K562 (cell line): Measurements from ENCODE around the gene AUNIP. TPM values are rescaled to one million over a fixed set of nuclear protein-coding genes. Genes with fewer than 3 reads are reported as not detected.
A peak's percentile ranks its signal among the peaks of the same experiment; 100 is the strongest.

ENCODE experiments used
- ATAC-seq: fragments of 200-7000 bp; cut with Tn5 transposase; 3 replicates; pipeline ENCODE4 v1.9.1; 2020; ENCODE audit warnings: moderate library complexity
- BruUV-seq: library from RNA; stranded (reverse); fragments of 400-500 nt; replicated peaks from 2 replicates; lab custom pipeline; 2021; lab: Mats Ljungman, UMichigan
- CTCF ChIA-PET: fragments of 300-600 bp; formaldehyde crosslinking; extraction: SDS; loops from one replicate; lab custom pipeline; 2021; ENCODE audit warnings: low intra/inter-chr PET ratio; lab: Yijun Ruan, JAX
- POLR2A ChIA-PET: fragments of 300-600, 350-650 bp; sonication (Branson Sonifier 250); formaldehyde crosslinking; extraction: SDS; loops from one replicate; lab custom pipeline; 2021; ENCODE audit warnings: antibody characterized with exemption, inconsistent platforms; lab: Yijun Ruan, JAX
- DNase-seq, 4 experiments: peaks; one replicate each; pipeline versions ENCODE4 v3.0.0 to v3.0.0-alpha.2; 2011 to 2018; ENCODE audit warnings: low spot score in 3 of 4, mixed read lengths in 3 of 4; ENCODE audit errors: extremely low read depth in 1 of 4
- FAIRE-seq: peaks from 2 replicates; lab custom pipeline; 2011; peaks lifted over from hg19 to GRCh38; lab: Jason Lieb, UNC
- H2AFZ ChIP-seq: 2 replicates; pipeline ENCODE4 v1.6.0; 2011; ENCODE audit warnings: low read depth, low read length, control low read depth, inconsistent platforms
- H3K27ac ChIP-seq: fragments of 200-600 bp; 3 replicates; pipeline ENCODE4 v1.8.0; 2011; ENCODE audit warnings: low read depth, mild to moderate bottlenecking, control low read depth, inconsistent platforms, low read length, moderate library complexity, mixed read lengths; ENCODE audit errors: extremely low read depth
- H3K27me3 ChIP-seq, 2 experiments: fragments of 300-600 bp in 1 of 2; 2 replicates in 1 of 2; 3 replicates in 1 of 2; pipeline versions ENCODE4 v1.6.0 to v1.8.0; 2011; ENCODE audit warnings: inconsistent platforms in 2 of 2, low read length in 2 of 2, mild to moderate bottlenecking in 1 of 2, mixed read lengths in 1 of 2, moderate library complexity in 1 of 2; ENCODE audit not compliant: control insufficient read depth in 2 of 2, insufficient read depth in 2 of 2
- H3K36me3 ChIP-seq: fragments of 300-600 bp; 3 replicates; pipeline ENCODE4 v1.8.0; 2011; ENCODE audit warnings: mild to moderate bottlenecking, low read length, inconsistent platforms; ENCODE audit not compliant: control insufficient read depth, insufficient read depth
- H3K4me1 ChIP-seq, 2 experiments: fragments of 200-600 bp in 1 of 2; replicated peaks in 1 of 2; 2 replicates in 1 of 2; 3 replicates in 1 of 2; pipeline versions ENCODE4 v1.5.1 to v1.8.0; 2011; ENCODE audit warnings: inconsistent platforms in 2 of 2, low read length in 2 of 2, mild to moderate bottlenecking in 1 of 2, mixed read lengths in 1 of 2, moderate library complexity in 1 of 2; ENCODE audit not compliant: control insufficient read depth in 2 of 2, insufficient read depth in 2 of 2
- H3K4me2 ChIP-seq: 2 replicates; pipeline ENCODE4 v1.6.1; 2011; ENCODE audit warnings: low read length, control low read depth, inconsistent platforms, mixed read lengths; ENCODE audit not compliant: insufficient read depth
- H3K4me3 ChIP-seq: fragments of 200-600 bp; sonication (generic), shearing (Covaris generic); 2 replicates; pipeline ENCODE4 v1.5.1; 2016; ENCODE audit warnings: control low read depth, inconsistent platforms
- H3K79me2 ChIP-seq: fragments of 200-600 bp; 3 replicates; pipeline ENCODE4 v1.8.0; 2011; ENCODE audit warnings: low read length, inconsistent platforms; ENCODE audit not compliant: control insufficient read depth, insufficient read depth
- H3K9ac ChIP-seq, 2 experiments: 2 replicates each; pipeline versions ENCODE4 v1.6.0 to v1.6.1; 2011; ENCODE audit warnings: low read depth in 2 of 2, low read length in 2 of 2, control low read depth in 1 of 2, inconsistent platforms in 1 of 2, mild to moderate bottlenecking in 1 of 2, mixed read lengths in 1 of 2; ENCODE audit not compliant: insufficient read depth in 1 of 2
- H3K9me1 ChIP-seq: one replicate; pipeline ENCODE4 v1.6.0; 2011; ENCODE audit warnings: inconsistent platforms, mild to moderate bottlenecking, low read length, moderate library complexity; ENCODE audit not compliant: control insufficient read depth, insufficient read depth
- H3K9me3 ChIP-seq: replicated peaks from 2 replicates; pipeline ENCODE4 v1.5.1; 2011; ENCODE audit warnings: low read depth, low read length, inconsistent platforms; ENCODE audit not compliant: control insufficient read depth, insufficient read depth
- H4K20me1 ChIP-seq: replicated peaks from 2 replicates; pipeline ENCODE4 v1.6.1; 2011; ENCODE audit warnings: low read length, inconsistent platforms, mixed read lengths; ENCODE audit not compliant: control insufficient read depth, insufficient read depth
- RFX1 ChIP-seq: fragments of 450-650 bp; IDR thresholded peaks from 2 replicates; pipeline ENCODE4 v1.6.1; 2016; ENCODE audit warnings: mild to moderate bottlenecking, moderate library complexity
- ZBTB40 ChIP-seq, 2 experiments: fragments of 450-650 bp in 1 of 2; sonication (generic) in 1 of 2; formaldehyde crosslinking in 1 of 2; IDR thresholded peaks; 2 replicates each; pipeline versions ENCODE4 v1.7.1 to v1.9.0; 2016 to 2022; ENCODE audit warnings: inconsistent platforms in 1 of 2, mild to moderate bottlenecking in 1 of 2, missing genetic modification reagents in 1 of 2
- WGBS: fragments of 100-300 bp; shearing (Covaris generic); methylation state at CpG from one replicate; pipeline ENCODE4 v1.1.6; 2016; ENCODE audit warnings: low coverage, mixed read lengths; ENCODE audit not compliant: insufficient coverage; ENCODE audit errors: missing lambda C conversion rate; 5-methylcytosine and 5-hydroxymethylcytosine counted together
- in situ Hi-C: fragments of 300-500 bp; cut with MboI; formaldehyde crosslinking; loops from 4 replicates; pipeline ENCODE4 v1.15.0; 2018; ENCODE audit warnings: inconsistent platforms, mixed read lengths
- intact Hi-C: fragments of 100-400 bp; cut with micrococcal nuclease; formaldehyde crosslinking; loops from 2 replicates; pipeline ENCODE4 v1.14.2; 2022
- polyA plus RNA-seq, 8 experiments: library from polyadenylated mRNA; depleted of rRNA in 4 of 8; stranded (reverse) in 5 of 8; unstranded in 3 of 8; fragments of >200 nt; fragmentation: Nextera tagmentation in 2 of 8; fragmentation: Illumina TruSeq in 1 of 8; extraction: Ambion mirVana in 2 of 8; extraction: Trizol in 1 of 8; gene quantifications; 2 replicates each; pipeline versions ENCODE4 v1.2.1 to v1.2.3, GENCODE V29; 2011 to 2014; ENCODE audit warnings: inconsistent platforms in 1 of 8, missing spikeins in 1 of 8
- total RNA-seq, 7 experiments: library from RNA; depleted of rRNA in 6 of 7; stranded (reverse); fragments of >200 nt in 6 of 7; fragmentation: Illumina TruSeq in 2 of 7; extraction: Trizol in 2 of 7; gene quantifications; 2 replicates each; pipeline versions ENCODE4 v1.2.1 to v1.2.3, GENCODE V29; 2011 to 2021; ENCODE audit warnings: low replicate concordance in 1 of 7

AUNIP gene
- total and polyA plus RNA-seq, 9 of the 15 experiments (the other 6 are each of a cell fraction or from before 2014, with no cell fraction given): 12.1 to 53.8 (median 47.1) TPM

GRCh38 chr1:25847929-25848328 lies 11.3 kb downstream of the AUNIP start:
- Histone ChIP-seq H4K20me1 (peaks cover 9% of the 10 kb centered on the region; the same call in 1 of the 2 replicates), H3K9me3 (no peaks in the 10 kb centered on the region), H3K9ac (no peak overlapping the region), H3K79me2 (peaks cover 94% of the 10 kb centered on the region), H3K9me1 (no peaks in the 10 kb centered on the region), H3K4me2 (no peak overlapping the region), H3K4me1 (peaks cover 0 to 18% of the 10 kb centered on the region in 2 experiments; a peak in 3 of 5 replicates), H3K4me3 (no peak overlapping the region), H3K27ac (no peak overlapping the region), H3K27me3 (no peaks in the 10 kb centered on the region), H3K36me3 (peaks cover 45% of the 10 kb centered on the region), H2AFZ (no peak overlapping the region)
- no TSS peak for BruUV-seq
- POLR2A ChIA-PET: interaction anchor here (0.8 to 10.8 kb wide), 7 partner anchors 8 to 32 kb away, joined by 3 to 108 read pairs (median 5); partner anchors contain the start of gene AUNIP
- intact Hi-C loops (no loop called here), in situ Hi-C loops (no loop called here)
- WGBS: 80% methylated on average over 4 of the region's 4 CpGs
- TF ChIP-seq ZBTB40 (IDR thresholded peaks at IDR 0.05): no peak
- TF ChIP-seq ZBTB40 (CRISPR knock-in tag; IDR thresholded peaks at IDR 0.05): no peak
- TF ChIP-seq RFX1: peak; percentile 65
- no peak for DNase-seq
- no peak for ATAC-seq
- FAIRE-seq: no peak
- CTCF ChIA-PET: interaction anchor here (0.7 kb wide), 1 partner anchor 582 kb away, joined by 3 read pairs; no protein-coding TSS in a partner anchor
